ENCODE measurements around the gene LRRC7. TPM values are rescaled to one million over a fixed set of nuclear protein-coding genes. Genes with fewer than 3 reads are reported as not detected.

LRRC7 gene
- total and polyA plus RNA-seq, 2 experiments from 2014 or later: 1.2 TPM; not detected in 1

DNA sequence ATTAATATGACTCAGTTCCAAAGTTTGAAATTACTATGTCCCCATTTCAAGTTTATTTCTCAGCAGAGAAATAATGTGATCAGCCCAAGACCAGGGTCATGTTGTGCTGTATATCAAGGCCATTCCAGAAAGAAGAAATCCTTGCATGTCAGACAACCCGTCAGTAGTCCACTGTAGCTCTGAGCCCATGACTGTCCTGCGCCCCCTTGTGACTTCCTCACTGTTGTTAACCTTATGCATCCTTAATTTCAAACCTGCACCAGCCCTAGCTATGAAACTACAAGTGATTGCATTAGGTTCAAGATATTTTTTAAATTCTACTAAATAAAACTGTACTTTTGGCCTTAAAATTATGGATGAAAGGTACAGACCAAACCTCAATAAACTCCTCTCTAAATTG, 133.0 kb downstream of the LRRC7 start:
- H3K27me3 Mint-ChIP-seq (ENCODE audit: insufficient read depth, low read depth, poor library complexity): no peaks in the 10 kb centered on the region
- no peaks in the 10 kb centered on the region for H3K79me2 ChIP-seq (replicated peaks; ENCODE audit: insufficient read depth)
- H3K9me2 ChIP-seq (ENCODE audit: insufficient read depth): no peaks in the 10 kb centered on the region
- TF ChIP-seq, protein P1, sequence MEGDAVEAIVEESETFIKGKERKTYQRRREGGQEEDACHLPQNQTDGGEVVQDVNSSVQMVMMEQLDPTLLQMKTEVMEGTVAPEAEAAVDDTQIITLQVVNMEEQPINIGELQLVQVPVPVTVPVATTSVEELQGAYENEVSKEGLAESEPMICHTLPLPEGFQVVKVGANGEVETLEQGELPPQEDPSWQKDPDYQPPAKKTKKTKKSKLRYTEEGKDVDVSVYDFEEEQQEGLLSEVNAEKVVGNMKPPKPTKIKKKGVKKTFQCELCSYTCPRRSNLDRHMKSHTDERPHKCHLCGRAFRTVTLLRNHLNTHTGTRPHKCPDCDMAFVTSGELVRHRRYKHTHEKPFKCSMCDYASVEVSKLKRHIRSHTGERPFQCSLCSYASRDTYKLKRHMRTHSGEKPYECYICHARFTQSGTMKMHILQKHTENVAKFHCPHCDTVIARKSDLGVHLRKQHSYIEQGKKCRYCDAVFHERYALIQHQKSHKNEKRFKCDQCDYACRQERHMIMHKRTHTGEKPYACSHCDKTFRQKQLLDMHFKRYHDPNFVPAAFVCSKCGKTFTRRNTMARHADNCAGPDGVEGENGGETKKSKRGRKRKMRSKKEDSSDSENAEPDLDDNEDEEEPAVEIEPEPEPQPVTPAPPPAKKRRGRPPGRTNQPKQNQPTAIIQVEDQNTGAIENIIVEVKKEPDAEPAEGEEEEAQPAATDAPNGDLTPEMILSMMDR (conservative IDR thresholded peaks at IDR 0.05; ENCODE audit: low read depth in 2 of 2): peak; percentile 67 to 90
- no peak for TF ChIP-seq NANOG (IDR thresholded peaks at IDR 0.05; ENCODE audit: borderline replicate concordance)
- no peaks in the 10 kb centered on the region; the same call in 2 of the 3 replicates for H3K9me3 Mint-ChIP-seq
- H3K27ac Mint-ChIP-seq: no peak overlapping the region
- ATAC-seq (peak; percentile 95), DNase-seq (ENCODE audit: low spot score) (peak; percentile 73)
- H3K27ac ChIP-seq (ENCODE audit: low read depth): no peak overlapping the region
- no peak overlapping the region for H2AFZ ChIP-seq
- no peaks in the 10 kb centered on the region for H3K4me1 ChIP-seq (ENCODE audit: insufficient read depth)
- H3K4me1 Mint-ChIP-seq: no peaks in the 10 kb centered on the region
- H3K36me3 Mint-ChIP-seq (ENCODE audit: low read depth): 0 out of 3 replicates have a peak, but pooled peaks cover 4% of the 10 kb centered on the region
- no peak overlapping the region for H3K4me2 ChIP-seq
- no peaks in the 10 kb centered on the region for H3K36me3 ChIP-seq (ENCODE audit: insufficient read depth)
- H3F3A ChIP-seq (replicated peaks; ENCODE audit: low read depth): no peaks in the 10 kb centered on the region
- no peak overlapping the region for H3K4me3 ChIP-seq
- H3K27me3 ChIP-seq (ENCODE audit: insufficient read depth): no peaks in the 10 kb centered on the region
- no peaks in the 10 kb centered on the region for H4K20me1 ChIP-seq (replicated peaks; ENCODE audit: insufficient read depth)
- no peak overlapping the region for H3K4me3 Mint-ChIP-seq

DNA sequence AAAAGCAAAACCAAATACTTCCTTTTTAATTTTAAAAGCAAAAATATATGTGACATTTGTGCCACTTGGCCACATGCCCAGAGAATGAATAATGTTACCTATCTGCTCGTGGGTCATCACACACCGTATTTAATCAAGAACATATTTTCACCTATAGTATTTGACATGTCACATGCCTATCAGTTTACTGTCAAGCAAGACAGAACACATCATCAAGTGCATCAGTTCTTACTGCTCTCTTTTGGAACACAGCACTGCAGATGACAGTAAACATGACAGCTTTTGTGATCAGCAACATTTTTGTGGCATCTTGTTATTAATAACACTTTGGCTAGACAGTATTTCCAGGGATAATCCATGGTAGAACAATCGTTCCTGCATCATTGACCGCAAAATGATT, 134.4 kb downstream of the LRRC7 start:
- H3K4me1 Mint-ChIP-seq: no peaks in the 10 kb centered on the region
- H3K27me3 Mint-ChIP-seq (ENCODE audit: insufficient read depth, low read depth, poor library complexity): no peaks in the 10 kb centered on the region
- Histone ChIP-seq H3K4me2 (no peak overlapping the region), H3K27ac (ENCODE audit: low read depth) (no peak overlapping the region), H3K79me2 (replicated peaks; ENCODE audit: insufficient read depth) (no peaks in the 10 kb centered on the region), H3K36me3 (ENCODE audit: insufficient read depth) (no peaks in the 10 kb centered on the region), H3K4me3 (no peak overlapping the region), H3K4me1 (ENCODE audit: insufficient read depth) (no peaks in the 10 kb centered on the region), H2AFZ (no peak overlapping the region), H3K9me2 (ENCODE audit: insufficient read depth) (no peaks in the 10 kb centered on the region), H4K20me1 (replicated peaks; ENCODE audit: insufficient read depth) (no peaks in the 10 kb centered on the region), H3K27me3 (ENCODE audit: insufficient read depth) (no peaks in the 10 kb centered on the region), H3F3A (replicated peaks; ENCODE audit: low read depth) (no peaks in the 10 kb centered on the region)
- no peak for DNase-seq (ENCODE audit: low spot score)
- no peak for TF ChIP-seq ZNF114 (CRISPR knock-in tag; IDR thresholded peaks at IDR 0.05)
- no peak for TF ChIP-seq EZH2 (IDR thresholded peaks at IDR 0.05; ENCODE audit: low read depth, unreplicated experiment)
- no peak for TF ChIP-seq CREB1 (CRISPR knock-in tag; IDR thresholded peaks at IDR 0.05; ENCODE audit: low read depth)
- TF ChIP-seq POLR2AphosphoS5 (IDR thresholded peaks at IDR 0.05; ENCODE audit: low read depth): no peak
- no peak for TF ChIP-seq EZH2phosphoT487 (IDR thresholded peaks at IDR 0.05; ENCODE audit: unreplicated experiment)
- H3K4me3 Mint-ChIP-seq: no peak overlapping the region
- H3K36me3 Mint-ChIP-seq (ENCODE audit: low read depth): 0 out of 3 replicates have a peak, but pooled peaks cover 2% of the 10 kb centered on the region
- H3K27ac Mint-ChIP-seq: no peak overlapping the region
- H3K9me3 Mint-ChIP-seq: no peaks in the 10 kb centered on the region; the same call in 2 of the 3 replicates
- ATAC-seq: no peak

DNA sequence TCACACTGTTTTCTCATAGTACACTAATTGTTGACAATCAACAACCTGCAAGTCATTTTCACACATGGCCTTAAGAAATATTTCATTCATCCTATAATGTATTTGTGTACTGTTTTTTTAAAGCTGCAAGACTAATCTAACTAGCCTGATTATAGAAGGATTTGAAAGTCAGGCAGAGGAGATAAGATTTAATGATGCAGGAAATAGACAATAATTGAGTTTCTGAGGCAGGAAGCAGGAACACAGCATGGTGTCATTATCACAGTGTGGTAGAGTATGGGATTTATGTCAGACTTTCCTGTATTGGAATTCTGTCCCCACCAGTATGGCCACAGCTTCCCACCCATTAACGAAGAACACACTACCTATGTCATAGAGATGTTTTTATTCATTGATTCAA, 138.8 kb downstream of the LRRC7 start:
- Histone ChIP-seq H3F3A (replicated peaks; ENCODE audit: low read depth) (no peaks in the 10 kb centered on the region), H4K20me1 (replicated peaks; ENCODE audit: insufficient read depth) (no peaks in the 10 kb centered on the region), H3K27ac (ENCODE audit: low read depth) (no peak overlapping the region), H3K9me2 (ENCODE audit: insufficient read depth) (no peaks in the 10 kb centered on the region), H3K79me2 (replicated peaks; ENCODE audit: insufficient read depth) (no peaks in the 10 kb centered on the region), H3K27me3 (ENCODE audit: insufficient read depth) (no peaks in the 10 kb centered on the region), H3K4me2 (no peak overlapping the region), H3K4me3 (no peak overlapping the region), H3K4me1 (ENCODE audit: insufficient read depth) (no peaks in the 10 kb centered on the region), H3K36me3 (ENCODE audit: insufficient read depth) (no peaks in the 10 kb centered on the region), H2AFZ (no peak overlapping the region)
- Mint-ChIP-seq H3K27ac (no peak overlapping the region), H3K9me3 (no peaks in the 10 kb centered on the region), H3K36me3 (ENCODE audit: low read depth) (no peaks in the 10 kb centered on the region), H3K4me1 (no peaks in the 10 kb centered on the region), H3K4me3 (no peak overlapping the region), H3K27me3 (ENCODE audit: insufficient read depth, low read depth, poor library complexity) (no peaks in the 10 kb centered on the region)
- DNase-seq (ENCODE audit: low spot score) (no peak), ATAC-seq (no peak)
- TF ChIP-seq POLR2AphosphoS5 (IDR thresholded peaks at IDR 0.05; ENCODE audit: low read depth) (no peak), NANOG (IDR thresholded peaks at IDR 0.05; ENCODE audit: borderline replicate concordance) (no peak)
- TF ChIP-seq, protein P2, sequence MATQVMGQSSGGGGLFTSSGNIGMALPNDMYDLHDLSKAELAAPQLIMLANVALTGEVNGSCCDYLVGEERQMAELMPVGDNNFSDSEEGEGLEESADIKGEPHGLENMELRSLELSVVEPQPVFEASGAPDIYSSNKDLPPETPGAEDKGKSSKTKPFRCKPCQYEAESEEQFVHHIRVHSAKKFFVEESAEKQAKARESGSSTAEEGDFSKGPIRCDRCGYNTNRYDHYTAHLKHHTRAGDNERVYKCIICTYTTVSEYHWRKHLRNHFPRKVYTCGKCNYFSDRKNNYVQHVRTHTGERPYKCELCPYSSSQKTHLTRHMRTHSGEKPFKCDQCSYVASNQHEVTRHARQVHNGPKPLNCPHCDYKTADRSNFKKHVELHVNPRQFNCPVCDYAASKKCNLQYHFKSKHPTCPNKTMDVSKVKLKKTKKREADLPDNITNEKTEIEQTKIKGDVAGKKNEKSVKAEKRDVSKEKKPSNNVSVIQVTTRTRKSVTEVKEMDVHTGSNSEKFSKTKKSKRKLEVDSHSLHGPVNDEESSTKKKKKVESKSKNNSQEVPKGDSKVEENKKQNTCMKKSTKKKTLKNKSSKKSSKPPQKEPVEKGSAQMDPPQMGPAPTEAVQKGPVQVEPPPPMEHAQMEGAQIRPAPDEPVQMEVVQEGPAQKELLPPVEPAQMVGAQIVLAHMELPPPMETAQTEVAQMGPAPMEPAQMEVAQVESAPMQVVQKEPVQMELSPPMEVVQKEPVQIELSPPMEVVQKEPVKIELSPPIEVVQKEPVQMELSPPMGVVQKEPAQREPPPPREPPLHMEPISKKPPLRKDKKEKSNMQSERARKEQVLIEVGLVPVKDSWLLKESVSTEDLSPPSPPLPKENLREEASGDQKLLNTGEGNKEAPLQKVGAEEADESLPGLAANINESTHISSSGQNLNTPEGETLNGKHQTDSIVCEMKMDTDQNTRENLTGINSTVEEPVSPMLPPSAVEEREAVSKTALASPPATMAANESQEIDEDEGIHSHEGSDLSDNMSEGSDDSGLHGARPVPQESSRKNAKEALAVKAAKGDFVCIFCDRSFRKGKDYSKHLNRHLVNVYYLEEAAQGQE (IDR thresholded peaks at IDR 0.05; ENCODE audit: unreplicated experiment): no peak
